Right atrium auricular region (tissue), 2 donors: ENCODE results near the gene CPLX4. TPM values are rescaled to one million over a fixed set of nuclear protein-coding genes. Genes with fewer than 3 reads are reported as not detected.

Experiments
- DNase-seq: peaks from one replicate; pipeline ENCODE4 v3.0.0-alpha.2; 2019; ENCODE audit warnings: low spot score
- H3K27ac ChIP-seq, 2 donors: fragments of 200-600 bp; sonication (generic); 1 replicate in 1 of 2; 2 replicates in 1 of 2; pipeline ENCODE4 v1.5.1; 2016 to 2019
- H3K27me3 ChIP-seq, 2 donors: fragments of 200-600 bp; sonication (generic); one replicate each; pipeline versions ENCODE4 v1.5.1 to v1.6.0; 2017 to 2019
- H3K36me3 ChIP-seq: fragments of 200-600 bp; sonication (generic); one replicate; pipeline ENCODE4 v1.5.1; 2016
- H3K4me1 ChIP-seq, 2 donors: fragments of 200-600 bp; sonication (generic); one replicate each; pipeline versions ENCODE4 v1.5.1 to v1.6.0; 2017 to 2019
- H3K4me3 ChIP-seq, 2 donors: fragments of 200-600 bp; sonication (generic); 1 replicate in 1 of 2; 2 replicates in 1 of 2; pipeline ENCODE4 v1.5.1; 2017 to 2019; ENCODE audit warnings: mild to moderate bottlenecking in 1 of 2, moderate library complexity in 1 of 2
- H3K9me3 ChIP-seq, 2 donors: fragments of 200-600 bp; sonication (generic); one replicate each; pipeline ENCODE4 v1.5.1; 2019
- CTCF ChIP-seq, 2 donors: fragments of 200-600 bp; sonication (generic); IDR thresholded peaks; one replicate each; pipeline ENCODE4 v1.5.1; 2019; ENCODE audit warnings: antibody characterized with exemption in 2 of 2
- total RNA-seq, 2 donors: library from RNA; depleted of rRNA; stranded (reverse); fragments of >200 nt; gene quantifications; one replicate each; pipeline ENCODE4 v1.1.0, GENCODE V29; 2016

CPLX4 gene
- total RNA-seq, 2 donors from 2014 or later = not detected

- no peak for TF ChIP-seq CTCF (IDR thresholded peaks at IDR 0.05)
- Histone ChIP-seq H3K27ac (no peak overlapping the region), H3K4me1 (peaks cover 0 to 2% of the 10 kb centered on the region in 2 donors), H3K4me3 (no peak overlapping the region), H3K27me3 (peaks cover 11 to 14% of the 10 kb centered on the region in 2 donors), H3K9me3 (no peaks in the 10 kb centered on the region), H3K36me3 (no peaks in the 10 kb centered on the region)
- no peak for DNase-seq
Observed at GRCh38 chr18:59279193-59279592, 39.3 kb downstream of the CPLX4 start.

- peaks cover 0 to 6% of the 10 kb centered on the region in 2 donors for H3K4me1 ChIP-seq
- no peaks in the 10 kb centered on the region for H3K36me3 ChIP-seq
- no peak overlapping the region for H3K4me3 ChIP-seq
- no peak for TF ChIP-seq CTCF (IDR thresholded peaks at IDR 0.05)
- no peak overlapping the region for H3K27ac ChIP-seq
- H3K9me3 ChIP-seq = no peaks in the 10 kb centered on the region
- DNase-seq = no peak
- peaks cover 15 to 17% of the 10 kb centered on the region in 2 donors for H3K27me3 ChIP-seq
Observed at GRCh38 chr18:59278793-59279192, 39.7 kb downstream of the CPLX4 start.

- H3K27me3 ChIP-seq = peaks cover 33 to 40% of the 10 kb centered on the region in 2 donors
- no peaks in the 10 kb centered on the region for H3K36me3 ChIP-seq
- no peak overlapping the region for H3K27ac ChIP-seq
- TF ChIP-seq CTCF (IDR thresholded peaks at IDR 0.05) = no peak
- H3K9me3 ChIP-seq = no peaks in the 10 kb centered on the region
- no peak for DNase-seq
- peaks cover 0 to 26% of the 10 kb centered on the region in 2 donors for H3K4me1 ChIP-seq
- no peak overlapping the region for H3K4me3 ChIP-seq
Observed at GRCh38 chr18:59276047-59276446, 42.4 kb downstream of the CPLX4 start.

- no peak overlapping the region for H3K4me3 ChIP-seq
- no peak for TF ChIP-seq CTCF (IDR thresholded peaks at IDR 0.05)
- H3K27me3 ChIP-seq = peaks cover 34 to 45% of the 10 kb centered on the region in 2 donors
- no peak overlapping the region for H3K27ac ChIP-seq
- H3K36me3 ChIP-seq = no peaks in the 10 kb centered on the region
- H3K9me3 ChIP-seq = no peaks in the 10 kb centered on the region
- H3K4me1 ChIP-seq = peaks cover 0 to 26% of the 10 kb centered on the region in 2 donors
- no peak for DNase-seq
Observed at GRCh38 chr18:59275406-59275949, 43.0 kb downstream of the CPLX4 start.

- Histone ChIP-seq H3K9me3 (no peaks in the 10 kb centered on the region), H3K4me1 (peaks cover 0 to 27% of the 10 kb centered on the region in 2 donors), H3K27ac (no peak overlapping the region), H3K27me3 (peaks cover 38 to 53% of the 10 kb centered on the region in 2 donors), H3K36me3 (no peaks in the 10 kb centered on the region), H3K4me3 (no peak overlapping the region)
- no peak for DNase-seq
- no peak for TF ChIP-seq CTCF (IDR thresholded peaks at IDR 0.05)
Observed at GRCh38 chr18:59274533-59274928, 43.9 kb downstream of the CPLX4 start.
